Fibroblast of the aortic adventitia (primary cell): ENCODE measurements around the gene RTN4R. TPM values are rescaled to one million over a fixed set of nuclear protein-coding genes. Genes with fewer than 3 reads are reported as not detected.

ENCODE experiments used
- DNase-seq: peaks from one replicate; pipeline ENCODE4 v3.0.0-alpha.2; 2010; ENCODE audit warnings: low read depth
- H3K4me3 ChIP-seq: 2 replicates; pipeline ENCODE4 v1.5.1; 2011; ENCODE audit warnings: low read depth, mild to moderate bottlenecking, control low read depth, low read length, moderate library complexity
- CTCF ChIP-seq: IDR thresholded peaks from 2 replicates; pipeline ENCODE4 v1.5.1; 2011; ENCODE audit warnings: mild to moderate bottlenecking, low read length, control low read depth, inconsistent platforms; ENCODE audit not compliant: insufficient read depth
- total RNA-seq: library from RNA; depleted of rRNA; stranded (reverse); fragments of >200 nt; gene quantifications from 2 replicates; pipeline ENCODE4 v1.2.3, GENCODE V29; 2012; ENCODE audit warnings: low replicate concordance

RTN4R gene
- total RNA-seq, 1 donor: 0.09 TPM

- no peak for DNase-seq
- H3K4me3 ChIP-seq: no peak overlapping the region
- TF ChIP-seq CTCF: no peak
Measured at GRCh38 chr22:20223421-20224255, 44.5 kb downstream of the RTN4R start.

- DNase-seq: no peak
- TF ChIP-seq CTCF: no peak
- H3K4me3 ChIP-seq: no peak overlapping the region
Measured at GRCh38 chr22:20222764-20223420, 45.2 kb downstream of the RTN4R start.

- H3K4me3 ChIP-seq: no peak overlapping the region
- DNase-seq: no peak
- TF ChIP-seq CTCF: no peak
Measured at GRCh38 chr22:20221421-20222340, 46.4 kb downstream of the RTN4R start.

- no peak for TF ChIP-seq CTCF
- H3K4me3 ChIP-seq: no peak overlapping the region
- DNase-seq: no peak
Measured at GRCh38 chr22:20220629-20221026, 47.5 kb downstream of the RTN4R start.

- no peak overlapping the region for H3K4me3 ChIP-seq
- no peak for DNase-seq
- TF ChIP-seq CTCF: no peak
Measured at GRCh38 chr22:20219667-20220628, 48.2 kb downstream of the RTN4R start.
